HTR-8/SVneo (cell line): ENCODE data around the gene CAMK2D.
"Not testable (repeated sequence)": the region's sequence is repeated elsewhere in the genome, so short reads cannot be mapped to it uniquely, and the experiment has no call there.

Source experiments
- DNase-seq: peaks from one replicate; pipeline ENCODE4 v3.0.0; 2011; ENCODE audit warnings: low spot score, mixed read lengths; ENCODE audit not compliant: insufficient read length
- FAIRE-seq: peaks from 2 replicates; lab custom pipeline; 2011; peaks lifted over from hg19 to GRCh38; lab: Jason Lieb, UNC

CAMK2D gene

DNA sequence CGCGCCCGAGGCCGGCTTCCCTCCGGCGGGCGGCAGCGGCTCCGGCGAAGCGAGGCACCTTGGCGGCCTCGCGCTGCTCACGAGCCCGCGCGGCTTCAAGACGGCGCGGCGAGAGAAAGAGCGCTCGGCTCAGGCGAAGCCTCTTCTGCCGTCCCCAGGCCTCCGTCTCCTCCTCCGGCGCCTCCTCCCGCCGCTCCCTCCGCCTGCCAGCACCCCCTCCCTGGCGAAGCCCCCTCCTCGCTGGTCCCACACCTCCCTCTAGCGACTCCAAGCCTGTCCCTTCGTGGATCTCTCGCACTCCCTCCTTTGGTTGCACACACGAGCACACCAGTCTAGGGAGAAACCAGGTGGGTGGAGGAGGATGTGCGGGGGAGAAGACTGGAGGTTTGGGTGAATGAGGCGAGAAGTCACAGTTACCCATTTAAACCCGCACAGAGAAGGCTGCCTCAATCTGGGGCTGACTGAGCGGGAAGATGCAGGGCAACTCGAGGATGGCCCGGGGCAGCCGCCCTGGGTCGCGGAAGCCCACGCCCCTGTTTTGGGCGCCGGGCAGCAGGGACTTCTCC lies at the start of gene CAMK2D:
Gene CAMK2D, minus strand, starts transcription at position 119 of the 566 bp plus-strand sequence. CDS start 670 bp downstream, outside the sequence.
- FAIRE-seq (peak; percentile 93), DNase-seq (peak; percentile 76)

DNA sequence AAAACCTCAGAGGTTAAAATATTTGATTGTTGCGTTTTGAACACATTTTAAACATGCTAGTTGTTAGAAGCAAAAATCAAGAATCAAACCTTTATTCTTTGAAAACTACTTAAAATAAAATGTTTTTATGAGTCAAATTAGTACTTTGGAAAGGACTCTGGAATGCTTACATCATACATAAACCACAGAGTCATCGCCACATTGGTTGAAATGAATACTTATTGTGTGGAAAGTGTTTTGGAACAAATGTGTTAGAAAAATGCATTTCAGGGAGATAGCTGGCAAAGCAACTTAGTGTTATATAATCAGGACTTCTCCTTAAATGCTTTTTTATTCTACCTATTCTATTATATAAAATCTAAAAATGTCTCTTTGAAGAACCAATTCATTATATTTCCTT lies 49.4 kb upstream of the CAMK2D start:
- DNase-seq (no peak), FAIRE-seq (no peak)

DNA sequence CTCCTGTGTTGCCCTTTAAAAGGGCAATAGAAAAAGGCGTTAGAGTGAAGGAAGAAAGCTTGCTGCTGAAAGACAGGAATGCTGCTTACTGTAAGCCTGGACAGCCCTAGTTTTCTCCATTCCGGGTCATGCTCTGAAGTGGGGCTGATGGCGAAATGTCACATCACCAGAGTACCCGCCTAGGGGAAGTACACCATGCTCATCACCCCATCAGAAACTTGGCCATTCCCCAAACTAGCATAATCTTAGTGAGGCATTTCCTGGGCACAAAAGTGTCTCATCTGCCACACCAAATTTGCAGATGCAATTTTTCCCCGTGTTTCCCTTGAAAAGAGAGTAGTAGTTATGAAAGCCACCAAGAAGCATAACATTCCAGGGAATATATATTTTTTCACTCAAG lies 47.8 kb upstream of the CAMK2D start:
- no peak for FAIRE-seq

DNA sequence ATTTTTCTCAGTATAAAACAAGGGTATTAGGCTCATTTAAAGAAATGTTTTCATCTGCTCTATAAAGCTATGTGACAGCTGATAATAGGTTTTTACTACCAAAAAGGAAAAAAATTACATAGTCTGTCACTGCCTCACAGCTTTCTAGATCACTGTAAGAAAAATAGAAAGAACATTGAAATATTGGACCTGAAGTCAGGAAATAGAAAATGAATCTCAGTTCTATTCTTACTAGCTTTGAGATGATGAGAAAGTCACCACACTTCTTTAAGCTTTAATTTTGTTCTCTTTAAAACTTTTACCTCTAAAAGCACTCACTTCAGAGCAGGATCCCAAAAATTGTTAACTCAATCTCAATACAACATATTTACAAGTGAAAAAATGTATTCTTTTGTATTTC lies 45.3 kb upstream of the CAMK2D start:
- FAIRE-seq (no peak), DNase-seq (no peak)

More for the DNA sequence above, 47.8 kb upstream of the CAMK2D start:
- no peak for DNase-seq

DNA sequence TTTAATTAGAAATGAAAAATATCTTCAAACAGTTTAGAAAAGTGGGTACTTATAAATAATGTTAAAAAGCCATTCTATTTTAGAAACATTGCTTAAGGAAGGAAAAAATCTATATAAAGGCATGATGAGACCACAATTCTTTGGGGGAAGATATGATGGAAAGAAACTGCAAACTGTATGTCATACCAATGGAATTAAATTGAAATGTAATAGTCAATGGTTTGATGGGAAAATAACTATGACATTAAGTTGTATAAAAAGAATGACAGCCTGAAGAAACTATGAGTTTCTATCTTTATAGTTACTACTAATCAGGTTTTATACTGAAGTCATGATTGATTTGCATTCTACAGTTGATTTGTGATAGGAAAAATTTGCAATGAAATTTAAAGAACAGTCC lies 40.3 kb upstream of the CAMK2D start:
- DNase-seq (no peak), FAIRE-seq (no peak)

DNA sequence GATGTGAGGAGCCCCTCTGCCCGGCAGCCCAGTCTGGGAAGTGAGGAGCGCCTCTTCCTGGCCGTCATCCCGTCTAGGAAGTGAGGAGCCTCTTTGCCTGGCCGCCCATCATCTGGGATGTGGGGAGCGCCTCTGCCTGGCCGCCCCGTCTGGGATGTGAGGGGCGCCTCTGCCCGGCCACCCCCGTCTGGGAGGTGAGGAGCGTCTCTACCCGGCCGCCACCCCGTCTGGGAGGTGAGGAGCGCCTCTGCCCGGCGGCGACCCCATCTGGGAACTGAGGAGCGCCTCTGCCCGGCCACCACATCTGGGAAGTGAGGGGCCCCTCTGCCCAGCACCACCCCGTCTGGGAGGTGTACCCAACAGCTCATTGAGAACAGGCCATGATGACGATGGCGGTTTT lies 34.8 kb upstream of the CAMK2D start:
- FAIRE-seq: not testable (repeated sequence)

DNA sequence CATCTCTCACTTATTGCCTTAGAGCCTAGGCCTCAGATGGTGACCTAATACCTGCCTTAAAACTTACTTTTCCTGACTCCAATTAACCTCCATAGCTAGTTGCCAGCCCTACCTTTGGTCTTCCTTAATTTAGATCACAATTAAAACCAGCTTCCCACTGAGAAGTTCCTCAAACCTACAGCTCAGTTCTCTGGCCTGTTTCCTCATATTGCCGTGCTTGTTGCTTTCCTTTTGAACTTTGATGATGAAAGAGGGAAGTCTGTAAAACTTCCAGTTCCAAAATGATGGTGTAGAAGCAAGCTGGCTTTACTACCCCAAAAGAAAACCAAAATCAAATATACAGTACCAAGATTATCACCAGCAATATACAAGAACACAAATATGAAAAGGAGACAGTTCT lies 28.9 kb upstream of the CAMK2D start:
- DNase-seq: no peak
- no peak for FAIRE-seq

More for the DNA sequence above, 34.8 kb upstream of the CAMK2D start:
- DNase-seq: not testable (repeated sequence)

DNA sequence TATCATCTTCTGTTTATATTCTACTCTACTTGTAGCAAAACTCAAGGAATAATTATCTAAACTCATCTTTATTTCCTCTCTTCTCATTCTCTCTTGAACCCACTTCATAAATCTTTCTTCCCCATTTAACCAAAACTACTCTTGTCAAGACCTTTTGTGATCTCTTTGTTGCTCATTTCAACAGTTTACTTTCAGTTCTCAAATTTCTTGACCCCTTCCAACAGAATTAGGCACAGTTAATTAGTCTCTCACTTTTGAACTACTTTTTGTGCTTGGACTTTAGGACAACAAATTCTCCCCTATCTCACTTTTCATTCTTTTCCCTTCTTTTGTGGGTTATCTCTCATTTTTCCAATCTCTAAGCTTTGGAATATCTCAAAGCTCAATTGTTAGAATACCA lies 27.4 kb upstream of the CAMK2D start:
- FAIRE-seq (no peak), DNase-seq (no peak)

DNA sequence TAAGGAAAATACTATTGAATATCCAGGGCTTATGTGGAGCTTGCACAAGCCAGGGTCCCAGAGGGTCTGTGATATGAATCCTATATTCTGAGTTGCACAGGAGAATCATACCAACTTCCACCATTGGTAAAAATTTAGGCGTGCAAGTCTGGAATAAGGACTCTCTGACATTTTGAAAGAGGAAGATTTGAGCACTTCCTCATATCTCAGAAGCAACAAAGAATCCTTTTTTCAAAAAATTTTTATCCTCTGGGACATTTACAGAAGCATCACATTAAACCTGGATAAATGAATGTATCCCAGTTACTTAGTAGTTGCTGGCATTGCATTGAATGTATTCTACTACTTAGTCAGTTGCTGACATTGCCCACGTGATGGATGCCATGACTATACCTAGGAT lies 24.2 kb upstream of the CAMK2D start:
- no peak for DNase-seq
- FAIRE-seq: no peak

DNA sequence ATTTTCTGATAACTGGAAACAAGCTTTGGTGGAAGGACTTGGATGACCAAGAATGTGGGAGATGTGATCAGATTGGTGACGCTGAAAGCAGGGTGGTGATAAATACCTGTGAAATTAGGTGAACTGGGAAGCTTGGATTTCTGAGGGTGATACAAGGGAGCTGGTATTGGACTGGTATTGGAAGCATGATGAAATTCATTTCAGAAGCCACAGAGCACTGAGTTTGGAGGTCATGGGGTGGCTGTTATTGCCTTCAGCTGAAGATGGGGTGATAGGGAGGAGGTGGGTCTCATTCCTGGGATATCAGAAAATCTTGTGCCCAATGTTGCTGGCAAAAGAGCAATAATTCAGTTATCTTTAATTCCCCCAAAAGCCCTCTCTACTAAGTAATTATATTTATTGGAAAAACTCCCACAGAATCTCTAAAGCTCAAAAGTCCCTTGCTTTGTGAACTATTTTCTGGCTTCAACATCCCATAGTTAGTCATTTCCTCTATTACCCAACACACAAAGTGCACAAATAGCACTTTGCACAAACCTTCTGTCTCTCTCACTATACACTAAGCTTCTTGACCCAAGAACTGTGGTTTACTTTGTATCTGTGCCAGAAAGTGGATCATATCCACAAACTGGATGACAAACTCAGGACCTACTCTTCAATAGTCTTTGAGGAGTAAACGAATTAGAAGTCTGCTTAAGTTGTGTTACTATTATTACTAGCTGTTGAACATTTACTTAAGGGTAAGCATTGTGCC lies 23.1 kb upstream of the CAMK2D start:
- DNase-seq (peak; percentile 42), FAIRE-seq (peak; percentile 70)

DNA sequence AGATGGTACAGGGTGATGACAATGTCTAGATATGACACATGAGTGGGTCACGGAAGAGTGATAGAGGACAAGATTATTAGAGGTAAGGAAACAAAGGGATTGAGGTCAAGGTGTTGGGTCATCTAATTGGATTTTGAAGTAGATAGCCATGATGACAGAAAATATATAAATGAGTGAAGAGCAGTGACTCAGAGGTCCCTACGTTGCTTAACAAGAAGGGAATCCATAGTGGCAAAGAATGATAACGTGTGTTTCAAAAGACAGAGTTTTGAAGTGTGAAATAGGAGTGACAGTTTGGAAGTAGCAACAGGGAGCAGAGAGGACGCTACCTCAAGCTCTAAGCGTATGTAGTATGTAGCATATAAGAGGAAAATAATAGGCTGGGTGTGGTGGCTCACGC lies 22.2 kb upstream of the CAMK2D start:
- no peak for FAIRE-seq
- DNase-seq: no peak

DNA sequence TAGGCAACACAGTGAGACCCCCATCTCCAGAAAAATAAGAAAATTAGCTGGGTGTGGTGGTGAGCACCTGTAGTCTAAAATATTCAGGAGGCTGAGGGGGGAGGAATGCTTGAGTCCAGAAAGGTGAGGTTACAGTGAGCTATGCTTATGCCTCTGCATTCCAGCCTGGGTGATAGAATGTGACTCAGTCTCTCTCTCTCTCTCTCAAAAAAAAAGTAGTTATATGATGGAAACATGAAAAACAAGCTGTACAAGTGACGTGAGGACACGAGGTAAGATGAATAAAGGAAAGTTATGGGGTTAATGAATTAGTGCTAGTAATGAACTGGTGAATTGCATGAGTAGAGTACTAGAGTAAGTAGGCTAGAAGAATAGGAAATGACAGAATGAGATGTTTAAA lies 21.8 kb upstream of the CAMK2D start:
- FAIRE-seq (peak; percentile 20), DNase-seq (no peak)

DNA sequence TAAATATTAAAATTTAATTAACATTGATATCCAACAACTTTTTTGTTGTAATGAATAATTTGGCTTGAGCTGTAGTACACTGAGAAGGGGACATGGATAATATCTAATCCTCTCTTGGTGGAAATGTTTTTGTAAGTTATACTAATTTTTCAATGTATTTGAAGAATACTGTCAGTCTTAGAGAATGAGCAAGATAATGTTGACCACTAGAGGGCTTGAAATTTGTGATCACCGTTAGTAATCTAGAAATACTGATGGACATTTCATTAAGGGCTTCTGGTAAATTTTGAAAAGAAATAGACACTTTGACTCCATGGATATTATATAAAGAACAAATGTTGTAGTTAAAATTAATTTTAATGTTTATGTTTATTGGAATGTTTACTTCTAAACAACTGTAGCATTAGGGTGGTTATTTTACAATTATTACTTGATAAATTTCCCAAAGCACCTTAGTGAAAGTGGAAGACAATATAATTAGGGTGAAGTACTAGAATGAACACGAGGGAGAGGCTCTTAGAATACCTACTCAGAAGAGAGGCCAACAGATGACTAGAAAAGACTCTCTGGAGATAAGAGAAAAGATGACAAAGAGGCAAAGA lies 20.0 kb upstream of the CAMK2D start:
- FAIRE-seq (no peak), DNase-seq (no peak)

DNA sequence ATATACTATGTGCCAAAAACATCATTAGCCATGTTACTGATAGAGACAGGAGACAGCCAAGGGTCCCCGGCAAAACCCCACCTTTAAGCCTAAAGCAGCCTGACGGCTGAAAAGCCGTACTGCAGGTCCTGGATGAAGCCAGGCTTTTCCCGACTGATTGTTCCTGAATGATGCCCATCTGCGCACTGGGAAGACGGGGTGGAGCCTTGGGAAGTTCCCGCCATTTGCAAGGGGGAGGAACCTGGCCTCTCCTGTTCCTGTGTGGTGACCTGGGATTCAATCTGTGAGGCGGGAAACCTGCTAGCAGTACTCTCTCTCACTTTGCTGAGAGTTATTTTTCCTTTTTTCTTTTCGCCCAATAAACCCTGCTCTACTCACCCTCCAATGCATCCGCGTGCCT lies 15.1 kb upstream of the CAMK2D start:
- no peak for DNase-seq
- FAIRE-seq: no peak

DNA sequence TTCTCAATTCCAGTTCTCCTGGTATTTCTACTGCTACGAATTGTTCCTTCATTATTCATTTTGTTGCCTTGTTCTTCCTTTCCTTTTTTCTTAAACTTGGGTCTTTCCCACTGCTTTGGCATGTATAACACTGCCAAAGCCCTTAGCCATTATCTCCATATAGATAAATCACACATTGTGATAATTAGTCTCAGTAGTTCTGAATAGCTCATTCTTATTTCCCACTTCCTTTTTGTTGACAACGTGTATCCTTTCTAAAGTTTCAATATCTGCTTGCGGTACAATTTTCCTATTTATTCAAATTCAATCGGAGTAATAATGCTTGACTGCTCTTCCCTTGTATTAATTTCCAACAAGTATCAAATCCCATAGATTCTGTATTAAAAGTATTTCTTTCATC lies 14.5 kb upstream of the CAMK2D start:
- no peak for DNase-seq
- no peak for FAIRE-seq

DNA sequence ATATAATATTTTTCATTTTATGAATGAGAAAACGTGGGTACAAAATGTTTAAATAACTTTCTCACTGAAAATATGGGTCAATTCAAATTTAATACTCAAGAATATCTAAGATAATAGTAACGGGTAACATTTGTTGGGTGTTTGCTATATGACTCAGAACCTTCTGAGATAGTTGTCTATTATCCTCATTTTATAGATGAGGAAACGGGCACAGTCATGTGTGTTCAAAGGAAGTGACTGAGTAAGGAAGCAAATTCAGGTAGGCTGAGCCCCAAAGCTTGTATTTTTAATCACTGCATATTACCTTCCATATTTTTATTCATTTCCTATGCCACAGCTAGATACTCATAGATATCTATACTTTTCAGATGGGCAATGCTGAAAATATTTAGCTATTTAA lies 12.2 kb upstream of the CAMK2D start:
- FAIRE-seq: no peak

DNA sequence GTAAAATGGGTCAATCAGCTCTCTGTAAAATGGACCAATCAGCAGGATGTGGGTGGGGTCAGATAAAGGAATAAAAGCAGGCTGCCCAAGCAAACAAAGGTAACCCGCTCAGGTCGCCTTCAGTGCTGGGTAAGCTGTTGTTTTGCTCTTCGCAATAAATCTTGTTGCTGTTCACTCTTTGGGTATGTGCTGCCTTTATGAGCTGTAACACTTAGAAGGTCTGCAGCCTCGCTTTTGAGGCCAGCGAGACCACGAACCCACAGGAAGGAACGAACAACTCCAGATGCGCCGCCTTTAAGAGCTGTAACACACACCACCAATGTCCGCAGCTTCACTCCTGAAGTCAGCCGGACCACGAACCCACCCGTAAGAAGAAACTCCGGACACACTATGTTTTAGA lies 11.5 kb upstream of the CAMK2D start:
- no peak for FAIRE-seq
- no peak for DNase-seq

More for the DNA sequence above, 12.2 kb upstream of the CAMK2D start:
- DNase-seq: no peak

DNA sequence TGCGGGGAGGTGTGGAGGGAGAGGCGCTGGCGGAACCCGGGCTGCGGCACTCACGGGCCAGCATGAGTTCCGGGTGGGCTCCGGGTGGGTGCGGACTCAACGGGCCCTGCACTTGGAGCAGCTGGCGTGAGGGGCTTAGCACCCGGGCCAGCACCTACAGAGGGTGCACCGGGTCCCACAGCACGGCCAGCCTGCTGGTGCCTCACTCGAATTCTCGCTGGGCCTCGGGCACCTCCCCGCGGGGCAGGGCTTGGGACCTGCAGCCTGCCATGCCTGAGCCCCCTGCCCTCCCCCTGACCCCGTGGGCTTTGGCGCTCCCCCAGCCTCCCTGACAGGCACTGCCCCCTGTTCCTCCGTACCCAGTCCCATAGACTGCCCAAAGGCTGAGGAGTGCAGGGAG lies 10.8 kb upstream of the CAMK2D start:
- FAIRE-seq: no peak
- no peak for DNase-seq

DNA sequence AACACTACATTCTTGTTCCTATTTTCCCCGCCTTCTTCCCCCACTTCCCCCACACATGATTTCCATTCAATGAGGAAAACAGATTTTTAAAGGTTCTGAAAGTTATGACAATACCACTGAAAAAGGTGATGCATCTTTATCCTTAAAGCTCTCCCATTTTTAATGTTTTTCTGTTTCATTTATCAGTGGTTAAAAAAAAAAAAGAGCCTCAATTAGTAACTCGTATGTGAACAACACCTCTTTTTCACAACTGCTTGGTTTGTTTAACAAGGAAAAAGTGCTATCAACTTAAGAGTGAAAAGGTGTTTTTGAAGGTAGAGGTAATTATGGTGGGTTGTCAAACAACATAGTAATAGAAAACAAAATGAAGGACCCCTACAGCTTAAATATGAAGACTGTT lies 8.2 kb upstream of the CAMK2D start:
- no peak for FAIRE-seq
- DNase-seq: no peak

DNA sequence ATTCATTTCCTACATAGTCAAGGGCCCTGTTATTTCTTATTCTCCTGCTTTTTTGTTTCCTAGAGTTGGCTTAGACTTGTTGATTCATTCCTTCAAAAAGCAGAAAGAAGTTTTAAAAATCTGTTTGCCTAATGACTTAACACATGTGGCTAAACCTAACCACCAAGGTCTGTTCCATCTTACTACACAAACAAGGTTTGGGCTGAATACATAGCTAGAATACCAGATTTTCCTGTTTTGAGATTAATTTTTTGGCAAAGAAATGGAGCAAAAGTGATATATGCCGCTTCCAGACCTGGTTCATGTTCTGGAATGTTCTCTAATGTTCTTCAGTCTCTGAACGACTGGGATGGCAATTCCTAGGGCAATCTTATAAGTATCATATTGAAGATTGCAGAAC lies 7.4 kb upstream of the CAMK2D start:
- DNase-seq: no peak
- no peak for FAIRE-seq

DNA sequence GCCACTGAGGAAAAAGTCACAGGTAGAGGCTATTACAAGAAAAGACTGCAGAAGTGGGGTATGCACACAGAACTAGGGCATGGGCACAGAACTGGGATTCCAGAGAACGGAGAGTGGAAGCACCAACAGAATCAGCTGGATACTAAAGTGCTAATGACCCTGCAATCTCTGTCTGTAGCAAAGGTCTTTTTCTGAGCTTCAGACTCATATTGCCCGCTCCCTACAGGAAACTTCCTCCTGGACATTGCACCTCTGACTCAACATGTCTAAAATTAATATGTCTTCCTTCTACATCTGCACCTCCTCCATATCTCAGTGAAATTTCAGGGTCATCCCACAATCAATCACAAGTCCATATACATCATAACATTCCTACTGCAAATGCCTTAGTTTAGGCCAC lies 5.3 kb upstream of the CAMK2D start:
- FAIRE-seq (no peak), DNase-seq (no peak)
